ENCODE results near the gene ANO2.

The ANO2 gene

GRCh38 chr12:5611162-5611561, 333.9 kb downstream of the ANO2 start:
- no peak for DNase-seq

GRCh38 chr12:5599378-5599777, 345.7 kb downstream of the ANO2 start:
- DNase-seq: no peak

DNA sequence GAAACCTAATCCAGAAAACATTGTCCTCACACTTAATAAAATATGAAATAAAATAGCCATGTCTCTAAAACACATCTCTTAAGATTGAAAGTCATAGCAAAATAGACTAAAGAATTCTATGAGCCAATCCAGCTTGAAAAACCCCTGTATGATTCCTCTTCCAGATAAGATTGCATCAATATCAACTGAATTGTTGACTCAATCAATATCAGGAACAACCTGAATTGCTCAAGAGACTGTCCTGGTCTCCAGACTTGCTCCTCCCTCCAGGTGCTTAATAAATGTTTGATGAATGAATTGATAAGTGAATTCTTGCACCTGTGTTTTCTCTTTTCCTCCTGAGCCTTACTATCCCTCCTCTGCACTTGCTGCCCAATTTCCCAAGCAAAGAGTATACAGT, 351.1 kb downstream of the ANO2 start:
- no peak for DNase-seq

DNA sequence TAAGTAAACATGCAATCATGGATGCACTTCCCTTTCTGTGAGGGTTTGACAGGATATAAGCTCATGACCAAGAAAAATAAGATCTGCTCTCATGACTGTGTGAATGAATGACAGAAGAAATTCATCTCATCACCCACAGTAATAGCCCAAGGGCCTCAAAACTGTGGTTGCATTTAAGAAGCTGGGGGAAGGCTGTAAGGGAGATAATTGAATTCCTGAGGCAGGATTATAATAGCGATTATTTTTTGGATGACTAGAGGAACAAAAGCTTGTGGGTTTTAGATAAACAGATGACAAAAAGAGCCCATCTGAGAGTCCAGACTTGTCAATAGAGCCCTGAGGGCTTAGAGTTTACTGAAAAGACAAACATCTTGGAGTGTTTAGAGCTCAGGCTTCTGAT, 352.0 kb downstream of the ANO2 start:
- DNase-seq: no peak

DNA sequence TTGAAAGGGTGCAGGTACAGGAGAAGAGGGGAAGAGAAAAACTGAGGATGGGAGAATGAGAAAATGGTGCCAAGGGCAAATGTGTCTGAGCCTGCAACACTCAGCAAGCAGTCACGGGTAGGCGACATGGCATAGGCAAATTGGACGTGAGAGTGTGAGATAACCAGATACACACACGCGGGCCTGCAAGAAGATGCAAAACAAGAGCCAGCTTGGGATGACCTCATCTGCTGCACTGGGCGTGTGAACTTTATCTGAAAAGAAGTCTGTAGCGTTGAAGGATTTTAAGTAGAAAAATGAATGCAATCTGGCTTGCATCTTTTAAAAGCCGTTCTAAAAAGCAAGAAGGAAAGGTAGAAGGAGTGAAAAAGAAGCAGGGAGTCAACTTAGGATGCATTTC, 352.7 kb downstream of the ANO2 start:
- DNase-seq: no peak

GRCh38 chr12:5590316-5590715, 354.7 kb downstream of the ANO2 start:
- no peak for DNase-seq

DNA sequence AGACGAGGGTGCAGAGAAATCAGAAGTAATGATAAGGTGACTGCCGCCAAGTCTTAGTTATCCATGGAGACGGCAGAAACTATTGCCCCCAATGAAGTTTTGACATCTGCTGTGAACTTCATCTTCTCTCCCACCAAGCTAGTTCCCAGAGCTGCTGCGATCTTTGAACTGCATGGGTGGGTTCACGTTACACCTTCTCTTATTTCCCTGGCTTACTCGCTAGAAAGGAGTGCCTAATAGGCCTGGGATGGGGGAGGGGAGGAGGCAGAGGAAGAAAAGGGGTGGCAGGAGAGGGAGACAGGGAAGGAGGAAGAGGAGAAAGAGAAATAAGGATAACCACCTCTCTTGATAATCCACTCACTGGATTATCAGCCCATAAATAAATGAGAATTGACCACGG, 356.0 kb downstream of the ANO2 start:
- no peak for DNase-seq

DNA sequence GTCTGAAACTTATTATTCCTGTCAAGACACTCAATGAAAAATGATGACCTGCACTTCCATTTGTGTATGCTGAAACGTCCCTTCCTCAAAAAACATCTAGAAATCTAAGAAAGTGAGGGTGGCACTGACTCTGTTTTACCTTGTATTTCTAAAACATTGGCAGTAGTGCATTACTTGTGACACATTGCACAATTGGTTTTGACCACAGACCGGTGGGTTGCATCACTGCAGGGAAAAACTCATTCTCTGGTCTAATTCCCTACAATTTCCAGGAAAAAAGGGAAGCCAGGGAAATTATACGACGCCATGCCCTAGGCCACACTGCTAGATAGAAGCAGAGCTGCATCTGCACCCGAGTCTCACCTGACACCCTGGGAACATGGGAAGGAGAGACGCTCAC, 356.5 kb downstream of the ANO2 start:
- DNase-seq: no peak

DNA sequence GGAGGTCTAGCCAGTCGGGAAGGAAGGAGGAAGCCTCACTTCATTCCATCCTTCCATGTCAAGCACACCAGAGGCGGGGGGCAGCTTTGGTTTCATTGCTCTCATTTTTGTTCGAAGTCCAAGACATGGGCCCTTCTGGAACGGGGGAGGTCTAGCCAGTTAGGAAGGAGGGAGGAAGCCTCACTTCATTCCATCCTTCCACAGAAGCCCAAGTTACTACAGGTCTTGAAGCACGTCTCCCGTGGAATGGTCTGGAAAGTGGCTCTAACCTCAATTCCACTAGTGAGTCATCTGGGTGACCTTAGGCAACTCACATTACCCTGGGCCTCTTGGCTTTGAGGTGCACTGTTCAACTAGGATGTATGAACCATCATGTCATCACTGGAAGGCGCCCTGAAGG, 356.9 kb downstream of the ANO2 start:
- no peak for DNase-seq

GRCh38 chr12:5587711-5588121, 357.3 kb downstream of the ANO2 start:
- DNase-seq: no peak

DNA sequence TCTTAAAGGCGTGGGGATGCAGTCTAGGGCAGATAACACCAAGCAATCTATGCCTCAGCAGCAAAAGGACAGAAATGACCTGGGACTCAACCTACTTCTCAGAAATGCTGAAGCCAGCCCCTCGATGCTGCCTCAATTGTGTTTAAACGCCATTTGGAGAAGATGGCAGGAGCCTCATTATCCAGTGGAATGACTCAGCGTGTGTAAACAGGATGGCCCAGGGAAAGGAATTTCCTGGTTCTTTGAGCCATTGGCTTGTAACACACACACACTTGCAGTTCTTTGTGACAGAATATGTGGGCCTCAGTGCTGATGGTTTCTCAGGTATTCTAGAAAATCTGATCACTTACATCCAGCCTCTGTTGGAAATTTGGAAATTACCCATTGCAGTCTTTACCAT, 358.9 kb downstream of the ANO2 start:
- DNase-seq: no peak

DNA sequence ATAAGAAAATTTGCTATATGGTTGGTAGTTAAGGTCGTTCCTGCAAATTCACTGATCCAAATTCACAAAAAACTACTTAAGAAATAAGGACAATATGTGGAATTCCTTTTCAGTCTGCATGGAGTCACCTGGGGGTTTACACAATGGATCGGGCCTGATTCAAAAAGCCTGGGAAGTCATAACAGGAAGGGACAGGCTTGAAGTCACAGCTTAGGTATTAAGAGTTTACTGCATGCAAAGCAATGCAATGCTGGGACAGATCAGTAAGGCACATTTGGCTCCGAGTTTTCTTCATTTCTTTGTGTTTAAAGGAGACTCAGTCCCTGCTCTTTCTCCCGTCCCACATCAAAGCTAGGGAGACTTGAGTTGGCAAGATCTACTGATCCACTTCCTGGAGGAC, 359.9 kb downstream of the ANO2 start:
- no peak for DNase-seq

GRCh38 chr12:5584412-5585175, 360.5 kb downstream of the ANO2 start:
- DNase-seq: no peak

DNA sequence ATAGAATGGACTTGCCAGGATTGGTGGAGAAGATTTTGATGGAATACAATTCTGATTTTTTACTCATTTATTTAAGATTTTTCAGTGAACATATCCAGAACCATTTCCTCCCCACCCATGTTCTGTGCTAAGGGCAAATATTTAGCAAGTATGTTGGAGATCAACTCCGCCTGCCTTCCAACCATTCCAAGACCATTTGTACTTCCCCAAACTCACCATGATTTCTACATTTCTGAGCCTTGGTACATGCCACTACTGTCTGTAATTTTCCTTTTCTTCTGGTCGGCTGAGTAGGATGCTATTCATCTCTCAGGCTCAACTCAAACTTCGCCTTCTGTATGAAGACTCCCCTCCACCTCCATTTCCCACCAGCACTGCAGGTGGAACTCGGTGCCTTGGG, 362.5 kb downstream of the ANO2 start:
- no peak for DNase-seq

DNA sequence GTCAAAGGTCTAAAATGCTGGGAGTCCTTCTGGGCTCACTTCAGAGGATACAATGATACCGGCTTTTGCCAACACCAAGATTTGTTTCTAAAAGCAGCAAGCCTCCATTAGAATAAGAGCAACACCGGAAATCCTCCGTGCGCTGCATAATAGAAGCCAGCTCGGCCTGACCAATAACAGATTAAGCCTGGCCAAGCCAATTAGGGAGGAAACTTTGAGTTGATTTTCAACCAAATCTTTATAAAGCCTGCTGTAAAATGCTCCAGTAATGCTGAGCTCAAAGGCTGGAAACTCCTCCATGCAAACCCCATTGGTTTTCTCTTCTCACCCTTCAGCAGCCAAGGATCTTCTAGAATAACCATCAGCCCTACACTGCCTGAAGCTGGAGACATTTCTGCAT, 363.0 kb downstream of the ANO2 start:
- DNase-seq: no peak

DNA sequence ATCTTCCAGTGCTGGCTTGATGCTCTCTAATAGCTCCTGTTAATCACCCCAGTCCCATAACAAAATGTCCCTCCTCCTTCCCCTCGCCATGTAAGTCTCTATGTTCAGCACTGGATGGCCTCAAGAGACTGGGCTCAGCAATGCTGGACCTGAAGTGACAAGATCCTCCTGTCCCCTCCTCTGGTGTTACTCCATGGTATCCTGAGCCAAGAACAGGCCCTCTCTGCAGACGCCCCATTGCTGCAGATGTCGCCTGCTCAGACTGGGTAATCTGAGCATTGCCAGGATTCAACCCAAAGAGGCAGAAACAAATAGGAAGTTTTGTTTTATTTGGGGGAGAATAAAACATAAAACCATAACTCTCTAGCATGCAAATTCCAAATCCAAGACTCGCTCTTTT, 363.4 kb downstream of the ANO2 start:
- no peak for DNase-seq

DNA sequence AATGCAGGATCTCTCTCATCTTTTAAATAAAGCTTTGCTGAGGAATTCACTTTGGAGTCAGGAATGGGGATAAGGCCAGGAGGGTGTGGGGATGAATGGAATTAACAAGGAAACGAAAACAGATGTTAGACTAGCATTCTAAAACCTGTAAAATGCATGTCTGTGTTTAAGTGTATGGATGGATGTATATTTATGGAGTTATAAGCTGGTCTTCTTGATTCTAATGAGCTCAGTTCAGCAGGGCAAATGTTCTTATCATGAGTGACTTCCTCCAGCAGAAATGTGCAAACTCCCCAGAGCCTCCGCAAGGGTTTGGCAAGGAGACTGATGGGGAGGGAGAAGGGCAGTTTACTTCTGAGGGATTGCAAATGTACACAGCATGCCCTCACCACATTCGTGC, 364.0 kb downstream of the ANO2 start:
- no peak for DNase-seq

DNA sequence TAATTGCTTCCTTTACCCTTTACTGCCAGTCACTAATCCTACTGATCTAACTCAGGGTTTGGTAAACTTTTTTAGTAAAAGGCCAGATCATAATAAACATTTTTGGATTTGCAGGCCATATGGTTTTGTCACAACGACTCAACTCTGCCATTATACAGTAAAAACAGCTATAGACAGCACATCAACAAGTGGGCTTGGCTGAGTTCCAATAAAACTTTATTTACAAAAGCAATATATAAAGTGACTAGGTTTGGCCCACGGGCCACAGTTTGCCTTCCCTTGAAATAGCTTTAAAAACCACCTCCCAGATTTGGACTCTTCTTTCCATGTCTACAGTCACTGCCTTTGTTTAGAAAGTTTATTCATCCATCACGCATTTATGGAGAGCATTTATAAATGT, 366.3 kb downstream of the ANO2 start:
- DNase-seq: no peak

GRCh38 chr12:5577741-5578140, 367.3 kb downstream of the ANO2 start:
- no peak for DNase-seq

DNA sequence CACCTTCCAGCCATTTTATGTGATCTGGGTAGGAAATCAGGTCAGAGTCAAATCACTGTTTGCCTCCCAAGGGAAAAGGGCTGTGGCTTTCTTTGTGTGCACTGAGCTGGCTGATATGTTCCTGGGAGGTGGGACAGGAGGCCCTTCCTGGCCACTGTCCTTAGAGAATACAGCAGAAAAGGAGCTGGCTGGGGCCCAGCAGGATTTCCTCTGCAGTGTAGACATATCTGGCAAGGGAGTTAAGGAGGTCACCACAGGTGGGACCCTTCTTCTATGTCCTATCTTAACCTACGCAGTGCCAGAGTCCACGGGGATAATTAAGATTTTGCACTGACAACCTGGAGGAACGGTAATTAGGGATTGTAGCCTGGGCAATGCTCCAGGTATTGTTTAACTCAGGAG, 367.8 kb downstream of the ANO2 start:
- DNase-seq: no peak

DNA sequence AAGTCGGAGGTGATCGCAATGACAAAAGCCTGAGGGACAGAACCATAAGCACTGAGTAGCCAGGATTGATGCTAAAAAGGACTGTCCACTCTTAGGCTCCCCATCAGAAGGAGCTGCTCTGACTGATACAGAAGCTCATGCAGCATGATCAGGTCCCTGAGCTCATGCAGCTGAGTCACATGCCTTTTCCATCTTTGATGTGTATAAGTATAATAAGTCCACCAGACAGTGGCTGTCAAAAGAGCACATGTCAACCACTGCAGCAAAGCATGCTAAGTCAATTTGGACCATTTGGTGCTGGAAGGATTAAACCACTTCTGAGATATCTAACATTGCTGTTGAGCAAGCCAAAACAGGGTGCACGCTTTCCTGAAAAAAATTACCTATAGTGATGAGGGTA, 369.1 kb downstream of the ANO2 start:
- DNase-seq: no peak

DNA sequence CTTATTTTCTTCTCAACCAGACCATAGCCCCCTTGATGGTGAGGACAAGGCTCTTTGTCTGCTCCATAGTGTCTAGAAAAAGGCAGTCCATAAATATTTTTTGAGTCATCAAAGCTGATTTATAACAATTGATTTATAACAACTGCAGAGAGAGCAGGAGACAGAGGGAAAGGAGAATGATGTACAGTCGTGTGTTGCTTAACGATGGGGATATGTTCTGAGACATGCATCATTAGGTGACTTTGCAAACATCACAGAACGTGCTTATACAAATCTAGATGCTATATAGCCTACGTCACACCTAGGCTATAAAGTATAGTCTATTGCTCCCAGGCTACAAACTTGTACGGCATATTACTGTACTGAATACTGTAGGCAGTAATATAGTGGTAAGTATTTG, 369.8 kb downstream of the ANO2 start:
- DNase-seq: no peak

DNA sequence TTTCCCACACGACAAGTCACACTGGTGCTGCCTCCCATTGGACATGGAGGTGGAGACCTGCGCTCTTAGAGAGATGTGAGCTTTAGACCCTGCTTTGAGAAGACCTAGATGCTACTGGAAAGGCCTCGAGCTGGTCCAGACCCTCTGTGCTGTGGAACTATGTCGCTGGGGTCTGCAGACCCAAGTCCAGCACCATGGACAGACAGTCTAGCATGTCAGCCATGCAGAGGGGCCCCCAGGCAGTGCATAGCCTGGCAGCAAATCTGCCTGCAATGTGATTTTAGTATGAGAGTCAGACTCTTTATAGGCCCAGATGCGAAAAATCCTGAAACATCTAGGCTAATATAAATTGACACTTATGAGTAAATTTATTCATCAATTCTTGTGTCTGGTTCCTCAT, 371.7 kb downstream of the ANO2 start:
- no peak for DNase-seq

GRCh38 chr12:5571115-5571514, 373.9 kb downstream of the ANO2 start:
- no peak for DNase-seq

DNA sequence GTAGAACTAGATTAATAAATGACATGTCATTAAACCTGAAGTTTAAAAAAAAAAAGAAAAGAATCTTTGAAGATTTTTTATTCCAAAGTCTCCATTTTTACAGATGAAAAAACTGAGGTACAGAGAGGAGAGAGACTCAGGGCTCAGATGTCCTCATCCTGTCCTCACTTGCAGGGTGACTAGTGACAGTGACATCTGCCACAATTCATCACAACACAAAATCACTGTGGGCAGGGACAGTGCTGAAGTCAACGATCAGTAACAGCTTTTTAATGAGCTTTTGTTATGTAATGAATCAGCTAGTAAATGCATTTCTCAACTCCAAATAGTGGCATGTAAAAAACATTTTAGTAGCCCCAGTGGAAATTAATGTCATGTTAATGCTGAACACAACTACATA, 374.6 kb downstream of the ANO2 start:
- no peak for DNase-seq

All from NCI-H510A treated with DMSO at 0.1 percent for 48 hours (cell line).